HEK293T (cell line): Measurements from ENCODE around the gene STN1.

ENCODE experiments used
- ARNT ChIP-seq: fragments of 450-650 bp; IDR thresholded peaks from 2 replicates; pipeline ENCODE4 v1.6.1; 2017; ENCODE audit warnings: mild to moderate bottlenecking
- BHLHE40 ChIP-seq: fragments of 450-650 bp; IDR thresholded peaks from 2 replicates; pipeline ENCODE4 v1.6.1; 2016; ENCODE audit warnings: mild to moderate bottlenecking, moderate library complexity, borderline replicate concordance
- CTBP1 ChIP-seq: fragments of 450-650 bp; IDR thresholded peaks from 2 replicates; pipeline ENCODE4 v1.6.1; 2016; ENCODE audit warnings: borderline replicate concordance
- ELF4 ChIP-seq: fragments of 450-650 bp; IDR thresholded peaks from 2 replicates; pipeline ENCODE4 v1.6.1; 2017; ENCODE audit warnings: antibody characterized with exemption
- FOXA1 ChIP-seq: fragments of 450-650 bp; IDR thresholded peaks from 2 replicates; pipeline ENCODE4 v1.6.1; 2016; ENCODE audit warnings: mild to moderate bottlenecking
- FOXK2 ChIP-seq: fragments of 450-650 bp; IDR thresholded peaks from 2 replicates; pipeline ENCODE4 v1.6.1; 2016; ENCODE audit warnings: mild to moderate bottlenecking
- FOXM1 ChIP-seq: fragments of 450-650 bp; IDR thresholded peaks from 2 replicates; pipeline ENCODE4 v1.6.1; 2017; ENCODE audit warnings: mild to moderate bottlenecking, borderline replicate concordance
- HDGF ChIP-seq: fragments of 450-650 bp; IDR thresholded peaks from 2 replicates; pipeline ENCODE4 v1.6.1; 2017; ENCODE audit warnings: antibody characterized with exemption, borderline replicate concordance
- NFRKB ChIP-seq: fragments of 450-650 bp; IDR thresholded peaks from 2 replicates; pipeline ENCODE4 v1.6.1; 2016; ENCODE audit warnings: mild to moderate bottlenecking, moderate library complexity
- PKNOX1 ChIP-seq: fragments of 450-650 bp; IDR thresholded peaks from 2 replicates; pipeline ENCODE4 v1.6.1; 2016
- TARDBP ChIP-seq: fragments of 450-650 bp; IDR thresholded peaks from 2 replicates; pipeline ENCODE4 v1.6.1; 2016
- ZNF384 ChIP-seq: fragments of 450-650 bp; IDR thresholded peaks from 2 replicates; pipeline ENCODE4 v1.6.1; 2016

DNA sequence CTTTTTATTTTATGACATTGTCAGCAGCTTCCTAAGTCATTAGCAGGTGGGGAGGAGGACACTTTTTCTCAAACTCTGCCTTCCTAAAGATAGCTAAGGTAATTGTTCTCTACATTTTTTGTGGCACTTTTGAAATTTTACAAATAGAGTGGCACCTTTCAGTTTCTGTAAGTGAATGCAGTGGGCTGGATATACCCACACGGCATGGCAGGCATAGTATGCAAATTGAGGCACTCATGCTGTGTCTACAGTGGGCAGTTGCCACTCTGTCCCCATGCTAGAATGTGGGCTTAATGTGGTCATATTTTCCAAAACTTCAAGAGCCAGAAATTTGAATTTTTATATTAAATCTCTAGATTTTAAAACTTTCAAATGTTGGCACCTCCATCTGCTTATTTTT is 49.8 kb downstream of the STN1 start:
- TF ChIP-seq TARDBP (no peak), BHLHE40 (no peak), CTBP1 (no peak), PKNOX1 (no peak), ARNT (no peak), FOXK2 (no peak), HDGF (no peak), NFRKB (no peak), FOXA1 (no peak), FOXM1 (no peak), ZNF384 (no peak), ELF4 (no peak)
